Right renal pelvis (tissue), 4 donors: ENCODE measurements around the gene BCL2L13. TPM values are rescaled to one million over a fixed set of nuclear protein-coding genes. Genes with fewer than 3 reads are reported as not detected.
"Not testable (repeated sequence)": the region's sequence is repeated elsewhere in the genome, so short reads cannot be mapped to it uniquely, and the experiment has no call there.

Experiments
- DNase-seq, 4 donors: peaks; one replicate each; pipeline ENCODE4 v3.0.0-alpha.2; 2013; ENCODE audit warnings: low read depth in 4 of 4, low spot score in 3 of 4, missing footprints in 1 of 4
- polyA plus RNA-seq, 4 donors: library from polyadenylated mRNA; unstranded; fragments of 120-200 nt; gene quantifications; one replicate each; pipeline ENCODE4 v1.2.1, GENCODE V29; 2013; ENCODE audit not compliant: insufficient read length in 4 of 4

BCL2L13 gene
- polyA plus RNA-seq, 4 donors: 46.4 to 56.1 (median 51.5) TPM

- DNase-seq: no peak
Measured at GRCh38 chr22:17634696-17635095, 3.9 kb upstream of the BCL2L13 start.

- not testable (repeated sequence) for DNase-seq
Measured at GRCh38 chr22:17636850-17637249, 1.7 kb upstream of the BCL2L13 start.

- DNase-seq: no peak
Measured at GRCh38 chr22:17637490-17638181, 921 bp upstream of the BCL2L13 start.

GRCh38 chr22:17638182-17638431, 450 bp upstream of the BCL2L13 start:
- no peak for DNase-seq

- DNase-seq: peak in 2 of 4 donors; percentile 16 to 38
Measured at GRCh38 chr22:17639247-17639741, 737 bp downstream of the BCL2L13 start.

- DNase-seq: no peak
Measured at GRCh38 chr22:17641269-17641668, 2.7 kb downstream of the BCL2L13 start.

- not testable (repeated sequence) for DNase-seq
Measured at GRCh38 chr22:17642357-17642756, 3.8 kb downstream of the BCL2L13 start.

GRCh38 chr22:17647452-17647851, 8.9 kb downstream of the BCL2L13 start:
- DNase-seq: no peak

GRCh38 chr22:17647991-17648390, 9.4 kb downstream of the BCL2L13 start:
- DNase-seq: no peak

- DNase-seq: no peak
Measured at GRCh38 chr22:17648569-17648968, 10.0 kb downstream of the BCL2L13 start.

GRCh38 chr22:17655289-17655688, 16.7 kb downstream of the BCL2L13 start:
- DNase-seq: no peak

GRCh38 chr22:17656870-17657395, 18.4 kb downstream of the BCL2L13 start:
- no peak for DNase-seq

- no peak for DNase-seq
Measured at GRCh38 chr22:17664414-17665055, 26.0 kb downstream of the BCL2L13 start.

GRCh38 chr22:17665248-17665647, 26.7 kb downstream of the BCL2L13 start:
- no peak for DNase-seq

GRCh38 chr22:17665854-17666253, 27.3 kb downstream of the BCL2L13 start:
- no peak for DNase-seq

GRCh38 chr22:17671521-17672092, 33.0 kb downstream of the BCL2L13 start:
- DNase-seq: not testable (repeated sequence)

GRCh38 chr22:17672417-17672991, 33.9 kb downstream of the BCL2L13 start:
- no peak for DNase-seq

GRCh38 chr22:17674152-17674551, 35.6 kb downstream of the BCL2L13 start:
- DNase-seq: no peak

GRCh38 chr22:17675584-17675983, 37.0 kb downstream of the BCL2L13 start:
- no peak for DNase-seq

- no peak for DNase-seq
Measured at GRCh38 chr22:17678817-17679385, 40.3 kb downstream of the BCL2L13 start.

GRCh38 chr22:17684245-17684644, 45.7 kb downstream of the BCL2L13 start:
- no peak for DNase-seq
